Spinal cord (tissue), 10 donors: Measurements from ENCODE around the gene TRIM9. TPM values are rescaled to one million over a fixed set of nuclear protein-coding genes. Genes with fewer than 3 reads are reported as not detected.
"Not testable (repeated sequence)": the region's sequence is repeated elsewhere in the genome, so short reads cannot be mapped to it uniquely, and the experiment has no call there.

Experiments used
- DNase-seq, 6 donors: peaks; one replicate each; pipeline versions ENCODE4 v3.0.0 to v3.0.0-alpha.2; 2013 to 2015; ENCODE audit warnings: low spot score in 6 of 6, low read depth in 4 of 6
- H3K27ac ChIP-seq: one replicate; pipeline ENCODE4 v1.5.1; 2013; ENCODE audit warnings: low read depth, low read length, control low read depth
- H3K27me3 ChIP-seq: one replicate; pipeline ENCODE4 v1.6.1; 2013; ENCODE audit warnings: low read length; ENCODE audit not compliant: control insufficient read depth, insufficient read depth
- H3K36me3 ChIP-seq: one replicate; pipeline ENCODE4 v1.6.1; 2013; ENCODE audit warnings: low read length; ENCODE audit not compliant: control insufficient read depth, insufficient read depth
- H3K4me1 ChIP-seq: one replicate; pipeline ENCODE4 v1.6.1; 2013; ENCODE audit warnings: low read length; ENCODE audit not compliant: control insufficient read depth, insufficient read depth
- H3K4me3 ChIP-seq: one replicate; pipeline ENCODE4 v1.5.1; 2013; ENCODE audit warnings: low read depth, low read length, control low read depth
- H3K9me3 ChIP-seq: one replicate; pipeline ENCODE4 v1.6.1; 2013; ENCODE audit warnings: low read length; ENCODE audit not compliant: control insufficient read depth, insufficient read depth
- WGBS: methylation state at CpG from one replicate; pipeline ENCODE4 v1.1.5; 2013; ENCODE audit warnings: missing lambda C conversion rate; ENCODE audit not compliant: insufficient coverage; 5-methylcytosine and 5-hydroxymethylcytosine counted together
- polyA plus RNA-seq, 2 donors: library from polyadenylated mRNA; unstranded; fragments of 120-200 nt; gene quantifications; one replicate each; pipeline ENCODE4 v1.2.1, GENCODE V29; 2013; ENCODE audit not compliant: insufficient read length in 2 of 2
- total RNA-seq, 2 donors: library from RNA; depleted of rRNA in 1 of 2; stranded (reverse); fragments of 120-200 nt in 1 of 2; fragments of >200 nt in 1 of 2; gene quantifications; one replicate each; pipeline versions ENCODE4 v1.2.3 to v1.2.4, GENCODE V29; 2013 to 2014
- donor health status: healthy.

TRIM9 gene
- total and polyA plus RNA-seq, 4 donors: 28.9 to 122 (median 78.6) TPM

DNA sequence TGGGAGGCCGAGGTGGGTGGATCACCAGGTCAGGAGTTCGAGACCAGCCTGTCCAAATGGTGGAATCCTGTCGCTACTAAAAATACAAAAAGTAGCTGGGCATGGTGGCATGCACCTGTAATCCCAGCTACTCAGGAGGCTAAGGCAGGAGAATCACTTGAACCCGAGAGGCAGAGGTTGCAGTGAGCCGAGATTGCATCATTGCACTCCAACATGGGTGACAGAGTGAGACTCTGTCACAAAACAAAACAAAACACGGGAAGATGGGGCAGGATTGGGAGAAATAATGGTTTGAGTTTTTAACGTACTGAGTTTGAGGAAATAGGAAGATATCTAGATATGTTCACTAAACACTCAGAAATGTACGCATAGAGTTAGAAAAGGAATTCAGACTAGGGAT, 153.3 kb downstream of the TRIM9 start:
- peaks cover 19% of the 10 kb centered on the region for H3K4me1 ChIP-seq
- H3K27me3 ChIP-seq, DNase-seq, H3K9me3 ChIP-seq, H3K4me3 ChIP-seq, H3K27ac ChIP-seq, H3K36me3 ChIP-seq: not testable (repeated sequence)
- 100% methylated on average over 5 of the region's 8 CpGs for WGBS

DNA sequence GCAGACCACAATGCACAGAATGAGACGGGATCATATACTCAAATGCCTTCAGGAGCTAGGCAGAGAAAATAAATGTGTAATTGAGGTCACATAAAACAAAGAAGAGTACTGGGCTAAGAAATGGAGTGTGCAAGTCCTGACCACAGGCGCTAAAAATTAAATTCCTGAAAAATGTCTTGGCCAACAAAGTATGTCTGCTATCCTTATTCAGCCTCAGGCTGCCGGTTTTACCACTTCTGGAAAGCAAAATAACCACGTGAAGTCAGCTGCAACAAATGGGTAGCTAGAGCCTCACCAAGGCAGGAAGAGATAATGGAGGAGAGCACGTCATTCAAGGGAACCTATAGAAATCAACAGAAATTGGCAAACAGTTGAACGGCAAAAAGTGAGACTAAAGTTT, 153.8 kb downstream of the TRIM9 start:
- H3K36me3 ChIP-seq: no peaks in the 10 kb centered on the region
- 84% methylated on average over 6 of the region's 6 CpGs for WGBS
- H3K27ac ChIP-seq: no peak overlapping the region
- H3K9me3 ChIP-seq: no peaks in the 10 kb centered on the region
- H3K4me3 ChIP-seq: no peak overlapping the region
- H3K4me1 ChIP-seq: peaks cover 19% of the 10 kb centered on the region
- peaks cover 10% of the 10 kb centered on the region for H3K27me3 ChIP-seq
- no peak for DNase-seq

DNA sequence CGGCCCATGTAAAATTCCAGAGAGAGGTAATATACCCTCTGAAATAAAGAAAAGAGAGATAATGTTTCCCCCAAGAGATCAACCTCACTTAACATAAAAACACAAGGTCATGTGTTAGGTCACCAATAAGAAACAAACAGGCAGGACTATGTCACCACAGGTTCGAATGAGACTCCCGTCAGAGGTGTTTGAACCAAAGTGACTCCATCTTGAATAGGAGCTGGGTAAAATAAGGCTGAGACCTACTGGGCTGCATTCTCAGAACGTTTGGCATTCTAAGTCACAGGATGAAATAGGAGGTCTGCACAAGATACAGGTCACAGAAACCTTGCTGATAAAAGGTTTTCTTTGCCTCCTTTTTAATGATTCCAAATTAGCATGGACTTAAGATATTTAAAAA, 157.1 kb downstream of the TRIM9 start:
- no peak for DNase-seq
- Histone ChIP-seq H3K4me1 (no peaks in the 10 kb centered on the region), H3K4me3 (no peak overlapping the region), H3K27me3 (no peaks in the 10 kb centered on the region), H3K36me3 (no peaks in the 10 kb centered on the region), H3K27ac (no peak overlapping the region), H3K9me3 (no peaks in the 10 kb centered on the region)
- 84% methylated on average over 3 of the region's 4 CpGs for WGBS

DNA sequence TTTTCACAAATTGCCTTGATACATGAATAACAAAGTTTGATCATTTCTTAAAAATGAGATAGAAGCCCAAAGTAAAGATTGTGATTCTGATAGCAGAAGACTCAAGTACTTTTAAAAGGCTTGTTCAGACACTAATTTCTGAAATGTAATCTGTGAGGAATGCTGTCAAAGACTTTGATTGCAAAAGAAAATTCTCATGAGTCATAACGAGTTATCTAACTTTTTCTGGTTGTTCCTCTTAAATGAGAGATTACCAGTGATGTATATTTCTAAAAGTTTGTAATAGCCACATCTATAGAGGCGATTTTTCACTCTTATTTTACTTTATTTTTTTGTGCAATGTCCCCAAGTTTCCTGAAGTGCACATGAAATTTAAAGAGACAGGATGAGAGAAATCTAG, 157.6 kb downstream of the TRIM9 start:
- no peaks in the 10 kb centered on the region for H3K4me1 ChIP-seq
- no CpG with 5 or more reads among the region's 2 CpGs for WGBS
- no peaks in the 10 kb centered on the region for H3K27me3 ChIP-seq
- H3K4me3 ChIP-seq: no peak overlapping the region
- H3K36me3 ChIP-seq: no peaks in the 10 kb centered on the region
- no peak overlapping the region for H3K27ac ChIP-seq
- DNase-seq: no peak
- H3K9me3 ChIP-seq: no peaks in the 10 kb centered on the region

- WGBS: no CpG with 5 or more reads among the region's 2 CpGs
- no peak for DNase-seq
- H3K27ac ChIP-seq: no peak overlapping the region
These were observed 158.0 kb downstream of the TRIM9 start for GRCh38 chr14:50936882-50937281.

DNA sequence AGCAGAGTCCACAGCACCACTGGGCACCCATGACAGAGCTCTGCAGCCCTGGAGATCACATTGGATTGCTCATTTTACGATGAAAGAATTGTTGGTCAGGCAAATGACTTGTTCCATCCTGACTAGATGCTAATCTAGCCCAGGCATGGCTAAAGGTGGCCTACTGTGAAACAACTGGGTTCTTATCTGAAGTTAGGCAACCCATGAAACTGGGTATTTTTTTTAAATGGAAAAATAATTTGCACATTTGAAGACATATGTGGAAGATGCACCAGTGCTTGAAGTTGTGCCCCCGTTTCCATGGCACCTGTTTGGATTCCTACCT, 158.9 kb downstream of the TRIM9 start:
- H3K27me3 ChIP-seq: no peaks in the 10 kb centered on the region
- H3K27ac ChIP-seq: no peak overlapping the region
- WGBS: 92% methylated on average over 2 of the region's 2 CpGs
- no peak for DNase-seq
- no peaks in the 10 kb centered on the region for H3K4me1 ChIP-seq
- H3K36me3 ChIP-seq: no peaks in the 10 kb centered on the region
- no peak overlapping the region for H3K4me3 ChIP-seq
- H3K9me3 ChIP-seq: no peaks in the 10 kb centered on the region

More at GRCh38 chr14:50936882-50937281, 158.0 kb downstream of the TRIM9 start:
- Histone ChIP-seq H3K9me3 (no peaks in the 10 kb centered on the region), H3K4me3 (no peak overlapping the region), H3K36me3 (no peaks in the 10 kb centered on the region), H3K4me1 (no peaks in the 10 kb centered on the region), H3K27me3 (no peaks in the 10 kb centered on the region)

GRCh38 chr14:50935126-50936015, 159.5 kb downstream of the TRIM9 start:
- H3K27ac ChIP-seq: no peak overlapping the region
- DNase-seq: no peak
- H3K9me3 ChIP-seq: no peaks in the 10 kb centered on the region
- H3K4me1 ChIP-seq: no peaks in the 10 kb centered on the region
- no peaks in the 10 kb centered on the region for H3K27me3 ChIP-seq
- H3K36me3 ChIP-seq: no peaks in the 10 kb centered on the region
- H3K4me3 ChIP-seq: no peak overlapping the region
- 92% methylated on average over 2 of the region's 5 CpGs for WGBS

- DNase-seq: peak in 2 of 6 donors; percentile 58 to 68
- Histone ChIP-seq H3K9me3 (no peaks in the 10 kb centered on the region), H3K27me3 (no peaks in the 10 kb centered on the region), H3K4me1 (no peaks in the 10 kb centered on the region), H3K27ac (no peak overlapping the region), H3K36me3 (no peaks in the 10 kb centered on the region), H3K4me3 (no peak overlapping the region)
- WGBS: 55% methylated on average over 2 of the region's 4 CpGs
These were observed 162.1 kb downstream of the TRIM9 start for GRCh38 chr14:50932592-50933495.

GRCh38 chr14:50932156-50932555, 162.7 kb downstream of the TRIM9 start:
- Histone ChIP-seq H3K27me3 (no peaks in the 10 kb centered on the region), H3K4me1 (no peaks in the 10 kb centered on the region), H3K4me3 (no peak overlapping the region), H3K36me3 (no peaks in the 10 kb centered on the region), H3K9me3 (no peaks in the 10 kb centered on the region), H3K27ac (no peak overlapping the region)
- no peak for DNase-seq
- WGBS: no CpG with 5 or more reads among the region's 1 CpG
